A204.1 (cell line): ENCODE measurements around the gene TRIOBP.
"Not testable (repeated sequence)": the region's sequence is repeated elsewhere in the genome, so short reads cannot be mapped to it uniquely, and the experiment has no call there.

Source experiments
- FAIRE-seq: peaks from 2 replicates; lab custom pipeline; 2012; peaks lifted over from hg19 to GRCh38; lab: Jason Lieb, UNC

TRIOBP gene, protein sequence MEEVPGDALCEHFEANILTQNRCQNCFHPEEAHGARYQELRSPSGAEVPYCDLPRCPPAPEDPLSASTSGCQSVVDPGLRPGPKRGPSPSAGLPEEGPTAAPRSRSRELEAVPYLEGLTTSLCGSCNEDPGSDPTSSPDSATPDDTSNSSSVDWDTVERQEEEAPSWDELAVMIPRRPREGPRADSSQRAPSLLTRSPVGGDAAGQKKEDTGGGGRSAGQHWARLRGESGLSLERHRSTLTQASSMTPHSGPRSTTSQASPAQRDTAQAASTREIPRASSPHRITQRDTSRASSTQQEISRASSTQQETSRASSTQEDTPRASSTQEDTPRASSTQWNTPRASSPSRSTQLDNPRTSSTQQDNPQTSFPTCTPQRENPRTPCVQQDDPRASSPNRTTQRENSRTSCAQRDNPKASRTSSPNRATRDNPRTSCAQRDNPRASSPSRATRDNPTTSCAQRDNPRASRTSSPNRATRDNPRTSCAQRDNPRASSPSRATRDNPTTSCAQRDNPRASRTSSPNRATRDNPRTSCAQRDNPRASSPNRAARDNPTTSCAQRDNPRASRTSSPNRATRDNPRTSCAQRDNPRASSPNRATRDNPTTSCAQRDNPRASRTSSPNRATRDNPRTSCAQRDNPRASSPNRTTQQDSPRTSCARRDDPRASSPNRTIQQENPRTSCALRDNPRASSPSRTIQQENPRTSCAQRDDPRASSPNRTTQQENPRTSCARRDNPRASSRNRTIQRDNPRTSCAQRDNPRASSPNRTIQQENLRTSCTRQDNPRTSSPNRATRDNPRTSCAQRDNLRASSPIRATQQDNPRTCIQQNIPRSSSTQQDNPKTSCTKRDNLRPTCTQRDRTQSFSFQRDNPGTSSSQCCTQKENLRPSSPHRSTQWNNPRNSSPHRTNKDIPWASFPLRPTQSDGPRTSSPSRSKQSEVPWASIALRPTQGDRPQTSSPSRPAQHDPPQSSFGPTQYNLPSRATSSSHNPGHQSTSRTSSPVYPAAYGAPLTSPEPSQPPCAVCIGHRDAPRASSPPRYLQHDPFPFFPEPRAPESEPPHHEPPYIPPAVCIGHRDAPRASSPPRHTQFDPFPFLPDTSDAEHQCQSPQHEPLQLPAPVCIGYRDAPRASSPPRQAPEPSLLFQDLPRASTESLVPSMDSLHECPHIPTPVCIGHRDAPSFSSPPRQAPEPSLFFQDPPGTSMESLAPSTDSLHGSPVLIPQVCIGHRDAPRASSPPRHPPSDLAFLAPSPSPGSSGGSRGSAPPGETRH (N-terminal part only)

DNA sequence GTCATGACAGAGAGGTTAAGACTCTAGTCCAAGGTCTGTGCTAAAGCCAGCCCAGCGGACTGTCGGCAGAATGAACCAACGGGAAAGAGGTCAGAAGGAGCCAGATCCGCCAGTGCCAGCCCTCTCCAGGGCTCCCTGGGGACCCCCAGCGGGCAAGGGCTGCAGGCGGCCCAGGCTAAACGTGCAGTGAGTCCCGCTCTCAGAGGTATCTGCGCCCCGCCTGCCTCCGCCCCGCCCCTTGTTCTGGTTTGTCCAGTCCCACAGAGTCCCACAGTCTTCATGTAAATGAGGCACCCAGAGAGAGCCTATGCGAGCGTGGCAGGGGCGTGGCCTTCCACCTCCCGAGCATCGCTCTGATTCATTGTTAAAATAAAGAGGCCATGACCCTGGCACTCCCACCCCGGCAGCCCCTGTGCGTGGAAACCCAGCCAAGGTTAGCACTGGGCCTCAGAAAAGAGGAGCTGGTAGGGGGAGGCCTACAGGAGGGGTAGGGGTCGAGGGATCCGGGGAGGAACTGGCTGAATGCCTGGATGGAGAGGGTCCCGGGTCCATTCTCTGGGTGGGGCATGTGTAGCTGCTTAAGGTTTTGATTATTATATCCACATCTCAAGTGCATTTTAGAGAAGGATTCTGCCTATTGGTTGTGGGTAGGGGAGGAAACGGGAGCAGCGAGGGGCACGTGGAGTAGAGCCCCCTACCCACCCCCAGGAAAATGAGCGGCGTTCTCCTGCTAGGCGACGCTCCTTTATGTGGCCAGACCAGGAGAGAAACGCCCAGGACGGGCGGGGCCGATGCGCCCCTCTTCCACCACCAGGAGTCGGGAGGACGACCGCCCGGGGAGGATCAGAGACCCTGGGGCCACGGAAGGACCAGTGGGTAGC lies at the start of gene TRIOBP:
Gene TRIOBP (plus strand): TSS at position 392 of the 881 bp plus-strand sequence. CDS start 4,318 bp downstream, outside the sequence.
- no peak for FAIRE-seq

DNA sequence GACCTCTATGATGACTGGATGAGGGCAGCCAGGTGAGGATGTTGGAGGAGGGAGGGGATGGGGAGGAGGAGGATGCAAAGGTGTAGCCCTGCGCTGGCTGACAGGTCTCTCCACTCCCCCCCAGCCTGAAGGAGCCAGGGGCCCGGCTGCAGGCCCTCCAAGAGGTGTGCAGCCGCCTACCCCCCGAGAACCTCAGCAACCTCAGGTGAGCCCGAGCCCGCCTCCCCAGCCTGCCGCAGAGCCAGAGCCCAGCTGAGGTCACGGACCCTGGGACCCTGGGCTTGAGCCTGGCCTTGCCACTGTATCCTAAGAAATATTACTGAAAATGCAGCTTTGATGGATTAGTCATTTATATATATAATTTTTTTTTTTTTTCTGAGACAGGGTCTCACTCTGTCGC lies 49.5 kb upstream of the TRIOBP start:
- no peak for FAIRE-seq

DNA sequence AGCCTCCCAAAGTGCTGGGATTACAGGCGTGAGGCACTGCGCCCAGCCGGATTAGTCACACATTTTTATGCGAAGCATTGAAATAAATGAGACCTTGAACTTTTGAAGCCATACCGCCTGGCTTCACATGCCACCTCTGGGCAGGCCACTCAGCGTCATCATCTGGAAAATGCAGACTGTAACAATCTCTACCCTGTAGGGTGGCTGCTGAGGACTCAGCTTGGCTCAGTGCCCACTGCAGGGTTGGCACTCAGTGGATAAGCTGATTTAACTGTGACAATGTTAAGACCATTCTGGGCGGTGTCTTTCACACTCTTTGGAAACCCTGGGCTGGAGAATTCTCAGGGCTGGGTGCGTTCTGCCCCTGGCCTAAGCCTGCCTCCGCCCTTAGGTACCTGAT lies 48.9 kb upstream of the TRIOBP start:
- no peak for FAIRE-seq

DNA sequence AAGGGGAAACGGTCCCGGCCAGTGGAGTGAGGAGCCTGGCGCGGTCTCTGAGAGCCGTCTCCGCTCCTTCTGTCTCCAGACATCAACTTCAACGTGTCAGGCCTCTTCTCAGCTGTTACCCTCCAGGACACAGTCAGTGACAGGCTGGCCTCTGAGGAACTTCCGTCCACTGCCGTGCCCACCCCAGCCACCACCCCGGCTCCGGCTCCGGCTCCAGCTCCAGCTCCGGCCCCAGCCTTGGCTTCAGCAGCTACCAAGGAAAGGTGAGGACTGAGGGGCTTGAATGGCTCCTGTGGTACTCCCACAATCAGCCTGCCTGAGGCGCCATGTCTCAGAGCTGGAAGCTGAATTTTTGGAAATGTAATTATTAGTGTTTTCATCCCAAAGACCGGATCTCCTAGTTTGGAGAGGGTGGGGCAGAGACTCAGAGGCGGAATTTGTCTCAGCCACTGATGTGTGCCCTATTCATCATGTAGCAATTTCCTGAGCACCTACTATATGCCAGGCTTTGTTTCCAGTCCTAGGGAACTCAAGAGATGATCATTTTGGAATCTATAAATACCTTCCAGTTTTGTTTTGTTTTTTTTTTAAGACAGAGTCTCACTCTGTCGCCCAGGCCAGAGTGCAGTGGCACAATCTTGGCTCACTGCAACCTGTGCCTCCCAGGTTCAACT lies 46.2 kb upstream of the TRIOBP start:
- FAIRE-seq = no peak

DNA sequence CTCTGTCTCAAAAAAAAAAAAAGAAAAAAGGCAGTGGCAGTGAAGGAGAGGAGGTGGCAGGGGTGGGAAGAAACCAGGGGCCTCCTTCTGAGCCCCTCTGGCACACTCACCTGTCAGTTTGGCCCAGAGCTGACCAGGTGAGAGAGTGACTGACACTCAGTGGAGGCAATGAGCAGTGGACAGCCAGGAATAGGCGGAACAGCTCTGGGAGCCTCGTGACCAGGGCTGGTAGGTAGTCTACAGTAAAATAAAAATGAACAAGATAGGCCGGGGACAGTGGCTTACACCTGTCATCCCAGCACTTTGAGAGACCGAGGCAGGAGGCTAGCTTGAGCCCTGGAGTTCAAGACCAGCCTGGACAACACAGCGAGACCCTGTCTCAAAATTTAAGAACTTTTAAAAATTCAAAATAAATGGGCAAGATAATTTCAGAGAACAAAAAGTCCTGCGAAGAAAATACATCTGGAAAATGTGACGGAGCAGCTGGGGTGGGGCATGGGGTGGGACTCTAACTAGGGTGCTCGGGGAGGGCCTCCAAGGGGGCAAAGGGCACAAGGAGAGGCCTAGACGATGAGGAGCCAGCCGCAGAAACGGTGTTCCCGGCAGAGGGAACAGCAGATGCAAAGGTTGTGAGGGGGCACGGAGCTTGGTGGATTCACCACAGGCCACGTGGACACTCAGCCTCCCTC lies 42.1 kb upstream of the TRIOBP start:
- FAIRE-seq = no peak

DNA sequence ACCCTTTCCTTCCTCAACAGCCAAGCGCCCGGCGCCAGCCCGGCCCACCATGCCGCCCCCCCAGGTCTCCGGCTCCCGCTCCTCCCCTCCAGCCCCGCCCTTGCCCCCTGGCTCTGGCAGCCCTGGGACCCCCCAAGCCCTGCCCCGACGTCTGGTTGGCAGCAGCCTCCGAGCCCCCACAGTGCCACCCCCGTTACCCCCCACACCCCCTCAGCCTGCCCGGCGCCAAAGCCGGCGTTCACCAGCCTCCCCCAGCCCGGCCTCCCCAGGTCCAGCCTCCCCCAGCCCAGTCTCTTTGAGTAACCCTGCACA lies 41.6 kb upstream of the TRIOBP start:
- no peak for FAIRE-seq

DNA sequence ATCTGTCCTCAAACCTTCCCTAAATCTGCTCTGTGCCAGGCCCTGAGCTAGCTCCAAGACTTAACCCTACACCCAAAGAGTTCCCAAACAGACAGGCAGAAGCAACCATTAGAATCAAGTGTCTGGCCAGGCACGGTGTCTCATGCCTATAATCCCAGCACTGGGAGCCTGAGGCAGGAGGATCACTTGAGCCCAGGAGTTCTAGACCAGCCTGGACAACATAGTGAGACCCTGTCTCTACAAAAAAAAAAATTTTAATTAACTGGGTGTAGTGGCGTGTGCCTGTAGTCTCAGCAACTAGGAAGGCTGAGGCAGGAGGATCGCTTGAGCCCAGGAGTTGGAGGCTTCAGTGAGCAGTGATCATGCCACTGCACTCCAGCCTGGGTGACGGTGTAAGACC lies 40.3 kb upstream of the TRIOBP start:
- not testable (repeated sequence) for FAIRE-seq

DNA sequence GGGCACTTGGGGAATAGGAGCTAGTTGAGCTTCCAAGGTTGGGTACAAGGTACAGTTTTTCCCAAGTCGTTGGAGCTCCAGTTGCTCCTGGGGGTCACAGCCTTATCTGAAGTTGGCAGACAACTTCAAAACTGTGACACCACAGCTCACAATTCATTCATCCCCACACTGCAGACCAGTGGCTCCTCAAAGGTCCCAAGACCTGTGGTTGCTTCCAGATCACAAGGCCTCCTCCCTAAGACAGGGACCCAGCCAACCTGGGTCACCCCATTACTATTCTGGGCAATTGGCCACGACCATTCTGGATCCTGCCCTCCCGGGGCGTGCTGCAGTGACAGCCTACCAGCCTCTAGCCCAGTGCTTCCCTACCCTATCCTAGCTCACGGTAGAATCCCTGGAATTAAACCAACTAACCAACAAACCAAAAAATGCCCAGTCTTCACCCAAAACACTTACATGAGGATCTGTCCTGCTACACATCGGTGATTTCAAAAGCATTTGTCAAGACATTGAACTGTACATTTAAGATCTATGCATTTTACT lies 39.2 kb upstream of the TRIOBP start:
- FAIRE-seq = no peak

DNA sequence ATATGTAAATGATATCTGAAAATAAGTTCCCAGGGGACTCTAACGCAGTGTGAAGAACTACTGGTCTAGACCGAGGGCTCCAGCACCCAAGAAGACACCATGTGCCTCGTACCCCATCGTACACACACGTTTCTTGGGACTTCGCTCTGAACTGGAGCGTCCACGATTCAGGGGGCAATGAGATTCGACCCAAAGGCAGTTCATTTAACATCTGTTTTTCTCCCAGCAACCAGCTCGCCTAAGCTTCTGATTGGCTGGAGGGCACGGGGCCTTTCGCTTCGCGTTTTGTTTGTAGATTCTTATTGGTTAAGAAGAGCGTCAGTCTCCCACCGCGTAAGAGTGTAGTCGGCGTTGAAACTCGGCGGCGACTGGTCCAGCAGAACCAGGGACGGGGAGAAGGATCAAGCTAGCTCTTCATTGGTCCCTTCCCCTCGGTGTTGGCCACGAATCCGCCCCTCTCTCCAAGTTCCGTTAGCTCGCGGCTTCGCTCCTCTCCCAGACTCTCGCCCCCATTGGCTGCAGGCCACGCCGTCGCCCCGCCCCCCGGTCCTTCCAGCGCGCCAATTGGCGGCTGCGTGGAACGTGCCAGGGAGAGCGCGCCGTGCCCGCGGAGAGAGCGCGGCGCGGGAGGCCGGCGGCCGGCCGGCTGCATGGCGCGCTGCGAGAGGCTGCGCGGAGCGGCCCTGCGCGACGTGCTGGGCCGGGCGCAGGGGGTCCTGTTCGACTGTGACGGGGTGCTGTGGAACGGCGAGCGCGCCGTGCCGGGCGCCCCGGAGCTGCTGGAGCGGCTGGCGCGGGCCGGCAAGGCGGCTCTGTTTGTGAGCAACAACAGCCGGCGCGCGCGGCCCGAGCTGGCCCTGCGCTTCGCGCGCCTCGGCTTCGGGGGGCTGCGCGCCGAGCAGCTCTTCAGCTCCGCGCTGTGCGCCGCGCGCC lies 38.4 kb upstream of the TRIOBP start, which contains the start of gene PDXP:
Gene PDXP (plus strand): TSS at position 591 of the 933 bp plus-strand sequence. CDS start 60 bp downstream, at position 651.
- peak; percentile 99 for FAIRE-seq

DNA sequence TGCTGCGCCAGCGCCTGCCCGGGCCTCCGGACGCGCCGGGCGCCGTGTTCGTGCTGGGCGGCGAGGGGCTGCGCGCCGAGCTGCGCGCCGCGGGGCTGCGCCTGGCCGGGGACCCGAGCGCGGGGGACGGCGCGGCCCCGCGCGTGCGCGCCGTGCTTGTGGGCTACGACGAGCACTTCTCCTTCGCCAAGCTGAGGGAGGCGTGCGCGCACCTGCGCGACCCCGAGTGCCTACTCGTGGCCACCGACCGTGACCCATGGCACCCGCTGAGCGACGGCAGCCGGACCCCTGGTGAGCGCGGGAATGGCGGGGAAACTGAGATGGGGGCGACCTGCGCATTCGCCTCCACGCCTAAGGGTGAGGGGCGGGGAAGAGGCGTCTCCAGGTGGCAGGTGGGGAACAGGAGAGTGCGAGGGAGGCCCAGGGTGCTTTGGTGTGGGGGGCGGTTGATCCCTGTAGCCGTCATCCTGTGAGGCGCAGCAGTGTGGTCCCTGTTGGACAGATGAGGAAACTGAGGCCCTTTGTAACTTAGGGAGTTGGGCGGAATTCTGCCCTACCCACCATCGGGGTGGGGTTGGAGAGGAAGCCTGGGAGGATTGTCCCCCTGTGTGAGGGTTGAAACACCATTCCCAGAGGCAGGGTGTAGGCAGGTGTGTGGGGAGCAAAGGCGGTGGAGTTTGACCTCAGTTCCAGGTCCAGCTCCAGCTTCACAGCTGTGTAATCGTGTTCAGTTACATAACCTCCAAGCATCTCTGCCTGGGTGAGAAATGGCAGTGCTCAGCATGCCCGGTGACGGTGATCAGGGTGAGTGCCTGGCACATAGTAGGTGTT lies 37.6 kb upstream of the TRIOBP start:
- FAIRE-seq = no peak

DNA sequence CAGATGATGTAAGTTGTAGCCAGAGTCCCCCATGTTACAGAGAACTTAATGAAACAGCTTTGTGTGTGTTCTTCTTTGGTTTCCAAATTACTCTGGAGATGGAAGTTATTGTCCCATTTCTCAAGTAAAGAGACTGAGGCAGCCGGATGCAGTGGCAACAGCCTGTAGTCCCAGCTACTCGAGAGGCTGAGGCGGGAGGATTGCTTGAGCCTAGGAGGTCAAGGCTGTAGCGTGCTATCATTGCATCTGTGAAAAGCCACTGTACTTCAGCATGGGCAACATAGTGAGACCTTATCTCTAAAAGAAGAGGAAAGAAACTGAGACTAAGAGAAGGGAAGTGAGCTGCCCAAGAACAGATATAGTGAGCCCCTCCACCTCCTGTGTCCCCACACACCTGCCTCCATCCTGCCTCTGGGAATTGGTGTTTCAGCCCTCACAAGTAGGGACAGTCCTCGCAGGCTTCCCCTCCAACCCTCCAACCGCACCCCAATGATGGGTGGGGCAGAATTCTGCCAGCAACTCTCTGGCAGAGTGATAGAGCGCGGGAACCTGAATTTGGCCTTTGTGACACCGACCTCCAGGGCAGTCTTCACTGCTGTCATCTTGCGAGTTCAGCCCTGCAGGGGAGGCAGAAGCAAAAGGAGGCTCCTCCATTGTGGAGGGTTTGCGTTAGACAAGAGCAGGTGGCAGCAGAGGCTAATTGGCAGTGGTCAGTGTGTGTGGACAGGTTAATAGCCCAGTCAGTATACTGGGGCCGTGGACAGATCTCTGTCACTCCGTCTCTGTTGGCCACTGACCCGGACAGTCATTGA lies 36.7 kb upstream of the TRIOBP start:
- no peak for FAIRE-seq

DNA sequence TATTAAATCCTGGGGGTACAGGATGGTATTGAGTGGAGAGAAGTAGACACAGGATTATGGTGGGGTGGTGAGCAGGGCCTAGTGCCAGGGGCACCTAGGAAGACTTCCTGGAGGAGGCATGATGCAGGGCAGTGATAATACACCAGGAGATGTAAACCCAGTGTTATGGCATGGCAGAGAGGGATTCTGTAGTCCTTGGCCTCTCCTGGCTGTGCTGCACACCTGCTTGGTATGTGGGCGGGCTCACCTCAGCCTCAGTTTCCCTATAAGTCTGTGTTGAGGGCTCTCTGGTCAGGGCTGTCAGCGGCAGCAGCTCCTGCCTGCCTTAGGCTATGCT lies 36.2 kb upstream of the TRIOBP start:
- no peak for FAIRE-seq

DNA sequence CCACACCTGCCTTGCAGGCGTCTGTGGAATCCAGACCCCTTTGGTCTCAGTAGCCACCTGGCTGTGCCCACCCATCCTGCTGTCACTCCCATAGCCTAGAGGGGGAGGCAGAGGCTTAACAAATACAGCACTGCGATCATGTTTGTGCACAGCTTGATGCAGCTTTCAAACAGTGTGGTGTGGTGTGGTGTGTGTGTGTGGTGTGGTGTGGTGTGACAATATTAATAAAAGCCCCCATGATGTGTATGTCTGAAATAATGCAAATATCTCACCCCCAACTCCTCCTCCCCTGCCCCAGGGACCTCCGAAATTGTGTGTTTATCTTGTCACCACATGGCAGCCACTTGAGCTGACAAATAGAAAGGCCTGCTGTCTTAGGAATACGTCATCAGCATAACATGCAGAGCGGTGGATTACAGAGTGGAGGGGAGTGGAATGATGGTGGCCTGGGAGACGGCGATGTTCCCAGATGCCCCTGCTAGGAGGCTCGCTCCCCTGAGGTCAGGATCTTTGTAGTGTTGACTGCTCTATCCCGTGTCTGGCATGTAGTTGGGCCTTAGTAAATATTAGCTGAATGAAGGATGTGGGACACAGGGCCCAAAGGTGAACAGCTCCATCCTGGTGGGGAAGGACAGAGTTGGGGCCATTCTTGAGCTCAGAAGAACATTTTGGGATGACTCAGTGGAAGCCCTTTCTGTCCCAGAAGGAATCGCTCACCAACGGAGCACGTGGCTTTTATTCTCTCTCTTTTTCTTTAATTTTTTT lies 35.5 kb upstream of the TRIOBP start:
- no peak for FAIRE-seq

DNA sequence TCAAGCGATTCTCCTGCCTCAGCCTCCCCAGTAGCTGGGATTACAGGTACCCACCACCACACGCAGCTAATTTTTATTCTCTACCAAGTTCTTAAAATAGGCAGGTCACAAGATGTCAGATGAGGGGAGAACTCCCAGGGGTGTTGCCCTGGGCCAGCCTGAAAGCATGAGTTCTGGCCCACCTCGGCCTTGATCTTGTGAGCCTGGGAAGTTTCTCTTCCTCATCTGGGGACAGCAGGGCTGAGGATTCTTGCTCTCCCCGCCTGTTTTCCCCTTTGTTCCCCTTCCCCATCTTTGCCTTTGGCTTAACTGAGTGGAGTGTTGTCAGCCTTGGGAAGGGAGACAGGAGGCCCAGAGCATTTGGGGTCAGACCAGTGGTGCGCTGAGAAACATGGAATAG lies 34.8 kb upstream of the TRIOBP start:
- no peak for FAIRE-seq

DNA sequence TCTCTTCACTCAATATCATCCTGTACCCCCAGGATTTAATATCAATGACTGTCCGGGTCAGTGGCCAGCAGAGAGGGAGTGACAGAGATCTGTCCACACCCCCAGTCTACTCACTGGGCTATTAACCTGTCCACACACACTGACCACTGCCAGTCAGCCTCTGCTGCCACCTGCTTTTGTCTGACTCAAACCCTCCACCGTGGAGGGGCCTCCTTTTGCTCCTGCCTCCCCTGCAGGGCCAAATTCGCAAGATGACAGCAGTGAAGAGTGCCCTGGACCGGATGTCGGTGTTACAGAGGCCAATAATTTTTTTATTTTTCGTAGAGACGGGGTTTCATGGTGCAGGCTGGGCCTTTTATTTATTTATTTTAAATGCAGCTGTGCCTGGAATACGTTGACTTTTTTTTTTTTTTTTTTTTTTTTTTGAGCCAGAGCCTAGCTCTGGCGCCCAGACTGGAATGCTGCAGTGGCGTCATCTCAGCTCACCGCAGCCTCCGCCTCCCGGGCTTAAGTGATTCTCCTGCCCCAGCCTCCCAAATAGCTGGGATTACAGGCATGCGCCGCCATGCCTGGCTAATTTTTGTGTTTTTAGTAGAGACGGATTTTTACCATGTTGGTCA lies 33.2 kb upstream of the TRIOBP start:
- FAIRE-seq = no peak
